ENCODE results near the gene TRPM5.

Gene TRPM5

DNA sequence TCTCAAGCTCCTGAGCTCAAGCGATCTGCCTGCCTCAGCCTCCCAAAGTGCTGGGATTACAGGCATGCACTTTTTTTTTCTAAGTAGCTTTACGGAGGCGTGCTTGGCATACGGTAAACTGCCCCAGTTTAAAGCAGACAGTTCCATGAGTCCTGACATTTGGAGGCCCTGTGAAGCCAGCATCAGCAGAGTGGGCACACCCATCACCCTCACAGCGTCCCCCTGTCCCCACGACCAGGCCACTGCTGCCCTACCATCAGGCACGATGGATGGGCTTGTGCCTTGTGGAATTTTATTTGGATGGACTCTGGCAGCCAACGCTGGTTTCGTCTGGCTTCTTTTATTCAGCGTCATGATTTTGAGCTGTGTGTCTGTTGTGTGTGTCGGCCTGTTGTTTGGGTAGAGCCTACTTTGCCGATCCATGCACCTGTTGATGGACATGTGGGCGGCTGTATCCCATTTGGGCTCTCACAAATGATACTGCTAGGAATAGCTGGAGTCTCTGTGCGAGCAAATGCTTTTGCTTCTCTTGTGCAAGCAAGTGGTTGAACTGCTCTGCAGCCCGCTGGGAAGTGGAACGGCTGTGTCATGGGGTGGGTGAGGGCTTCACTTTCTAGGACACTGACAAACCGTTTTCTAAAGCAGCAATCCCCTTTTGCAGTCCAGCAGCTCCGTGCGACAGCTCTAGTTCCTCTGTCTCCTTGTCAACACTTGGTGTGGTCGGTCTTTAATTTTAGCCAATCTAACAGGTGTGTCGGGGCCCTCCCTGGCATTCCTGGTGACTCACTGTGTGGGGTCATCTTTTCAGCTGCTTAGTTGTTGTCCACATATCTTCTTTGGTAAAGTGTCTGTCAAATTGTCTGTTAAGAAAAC, 24.3 kb upstream of the TRPM5 start:
- FAIRE-seq (no peak), DNase-seq (ENCODE audit: insufficient read length, low spot score) (no peak)
- TF ChIP-seq, protein P1, sequence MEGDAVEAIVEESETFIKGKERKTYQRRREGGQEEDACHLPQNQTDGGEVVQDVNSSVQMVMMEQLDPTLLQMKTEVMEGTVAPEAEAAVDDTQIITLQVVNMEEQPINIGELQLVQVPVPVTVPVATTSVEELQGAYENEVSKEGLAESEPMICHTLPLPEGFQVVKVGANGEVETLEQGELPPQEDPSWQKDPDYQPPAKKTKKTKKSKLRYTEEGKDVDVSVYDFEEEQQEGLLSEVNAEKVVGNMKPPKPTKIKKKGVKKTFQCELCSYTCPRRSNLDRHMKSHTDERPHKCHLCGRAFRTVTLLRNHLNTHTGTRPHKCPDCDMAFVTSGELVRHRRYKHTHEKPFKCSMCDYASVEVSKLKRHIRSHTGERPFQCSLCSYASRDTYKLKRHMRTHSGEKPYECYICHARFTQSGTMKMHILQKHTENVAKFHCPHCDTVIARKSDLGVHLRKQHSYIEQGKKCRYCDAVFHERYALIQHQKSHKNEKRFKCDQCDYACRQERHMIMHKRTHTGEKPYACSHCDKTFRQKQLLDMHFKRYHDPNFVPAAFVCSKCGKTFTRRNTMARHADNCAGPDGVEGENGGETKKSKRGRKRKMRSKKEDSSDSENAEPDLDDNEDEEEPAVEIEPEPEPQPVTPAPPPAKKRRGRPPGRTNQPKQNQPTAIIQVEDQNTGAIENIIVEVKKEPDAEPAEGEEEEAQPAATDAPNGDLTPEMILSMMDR (IDR thresholded peaks at IDR 0.05; ENCODE audit: insufficient read depth, missing control alignments): no peak

DNA sequence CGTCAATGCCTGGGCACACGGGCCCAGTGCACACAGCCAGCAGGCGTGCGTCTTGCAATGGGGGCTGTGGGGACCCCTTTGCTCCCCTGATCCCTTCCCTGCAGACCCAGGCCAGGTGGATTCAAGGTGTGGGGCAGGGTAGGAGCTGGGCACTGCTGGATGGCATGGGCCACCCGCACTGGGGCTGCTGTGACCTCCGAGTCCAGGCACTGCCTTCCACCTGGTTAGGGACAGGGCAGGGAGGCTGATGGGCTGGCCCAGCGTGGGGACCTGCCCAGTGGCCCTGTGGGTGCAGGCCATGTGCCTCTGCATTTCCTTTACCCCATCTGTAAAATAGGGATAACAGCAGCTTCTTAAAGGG, 23.4 kb upstream of the TRPM5 start:
- TF ChIP-seq, protein P1 (IDR thresholded peaks at IDR 0.05; ENCODE audit: insufficient read depth, missing control alignments): no peak
- FAIRE-seq (no peak), DNase-seq (ENCODE audit: insufficient read length, low spot score) (no peak)

DNA sequence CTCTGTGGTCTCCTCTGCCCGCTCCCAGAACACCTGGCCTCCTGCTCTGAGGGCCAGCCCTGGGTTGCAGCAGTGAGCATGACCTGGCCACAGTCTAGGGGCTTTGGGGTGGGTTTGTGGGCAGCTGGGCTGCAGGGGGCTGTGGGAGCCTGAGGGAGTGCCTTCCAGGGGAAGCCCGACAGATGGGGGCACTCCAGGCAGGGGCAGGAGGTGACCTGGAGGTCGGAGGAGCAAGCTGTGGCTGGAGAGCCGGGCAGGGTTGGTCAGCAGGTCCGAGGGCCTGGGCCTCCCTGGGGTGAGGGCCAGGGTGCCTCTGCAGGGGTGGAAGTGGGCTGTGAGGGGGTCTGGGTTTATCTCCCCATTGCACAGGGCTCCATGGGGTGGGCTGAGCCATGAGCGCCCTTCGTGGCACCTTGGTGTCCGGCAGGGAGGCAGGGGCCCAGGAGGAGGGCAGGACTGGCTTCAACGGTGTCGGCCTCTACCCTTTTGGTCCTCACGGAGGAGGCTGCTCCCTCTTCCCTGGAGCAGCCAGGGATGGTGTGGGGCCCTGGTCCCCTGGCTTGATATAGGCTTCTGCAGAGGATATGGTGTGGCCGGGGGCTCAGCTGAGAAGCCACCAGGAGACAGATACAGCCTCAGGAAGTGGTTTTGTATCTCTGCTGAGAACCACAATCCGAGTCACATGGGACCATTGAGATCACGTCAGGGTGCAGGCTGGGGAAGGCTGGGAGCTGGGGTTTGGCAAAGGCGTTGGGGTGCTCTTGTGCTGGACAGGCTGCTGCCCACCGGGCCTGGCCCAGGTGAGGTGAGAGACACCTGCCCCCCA, 22.8 kb upstream of the TRPM5 start:
- DNase-seq (ENCODE audit: insufficient read length, low spot score) (no peak), FAIRE-seq (no peak)
- TF ChIP-seq, protein P1 (IDR thresholded peaks at IDR 0.05; ENCODE audit: insufficient read depth, missing control alignments): no peak

DNA sequence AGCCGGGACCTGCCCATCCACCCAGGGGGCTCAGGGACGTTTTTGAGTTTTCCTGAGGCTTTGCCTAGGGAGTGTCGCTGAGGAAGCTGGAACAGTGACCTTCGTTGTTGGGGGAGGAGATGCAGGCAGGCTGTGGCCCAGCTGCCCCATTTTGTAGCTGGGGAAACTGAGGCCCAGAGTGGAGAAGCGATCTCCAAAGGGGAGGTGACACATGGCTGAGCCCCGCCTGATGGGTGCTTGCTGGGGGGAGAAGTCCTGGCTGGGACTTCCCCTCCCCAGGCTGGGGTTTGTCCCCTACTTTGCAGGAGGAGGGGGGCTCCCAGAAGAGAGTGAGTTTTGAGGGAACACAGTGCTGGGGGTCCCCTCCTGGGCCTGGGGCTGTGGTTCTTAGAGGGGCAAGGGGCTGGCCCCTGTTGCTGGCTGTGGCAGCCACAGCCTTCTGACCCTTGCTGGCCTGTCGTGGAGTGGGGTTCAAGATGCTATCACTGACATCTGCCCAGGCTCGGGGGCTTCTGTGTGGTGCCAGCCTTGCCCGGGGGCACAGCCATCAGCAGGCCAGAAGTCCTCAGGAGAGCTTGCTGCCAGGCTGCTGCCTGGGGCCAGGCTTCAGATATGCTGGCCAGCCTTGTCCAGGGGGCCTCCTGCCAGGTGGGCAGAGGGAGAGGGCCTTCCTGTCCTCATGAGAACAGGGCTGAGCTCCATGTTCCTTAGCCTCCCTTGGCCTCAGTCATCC, 21.9 kb upstream of the TRPM5 start:
- DNase-seq (ENCODE audit: insufficient read length, low spot score) (no peak), FAIRE-seq (no peak)
- TF ChIP-seq, protein P1 (IDR thresholded peaks at IDR 0.05; ENCODE audit: insufficient read depth, missing control alignments): no peak

DNA sequence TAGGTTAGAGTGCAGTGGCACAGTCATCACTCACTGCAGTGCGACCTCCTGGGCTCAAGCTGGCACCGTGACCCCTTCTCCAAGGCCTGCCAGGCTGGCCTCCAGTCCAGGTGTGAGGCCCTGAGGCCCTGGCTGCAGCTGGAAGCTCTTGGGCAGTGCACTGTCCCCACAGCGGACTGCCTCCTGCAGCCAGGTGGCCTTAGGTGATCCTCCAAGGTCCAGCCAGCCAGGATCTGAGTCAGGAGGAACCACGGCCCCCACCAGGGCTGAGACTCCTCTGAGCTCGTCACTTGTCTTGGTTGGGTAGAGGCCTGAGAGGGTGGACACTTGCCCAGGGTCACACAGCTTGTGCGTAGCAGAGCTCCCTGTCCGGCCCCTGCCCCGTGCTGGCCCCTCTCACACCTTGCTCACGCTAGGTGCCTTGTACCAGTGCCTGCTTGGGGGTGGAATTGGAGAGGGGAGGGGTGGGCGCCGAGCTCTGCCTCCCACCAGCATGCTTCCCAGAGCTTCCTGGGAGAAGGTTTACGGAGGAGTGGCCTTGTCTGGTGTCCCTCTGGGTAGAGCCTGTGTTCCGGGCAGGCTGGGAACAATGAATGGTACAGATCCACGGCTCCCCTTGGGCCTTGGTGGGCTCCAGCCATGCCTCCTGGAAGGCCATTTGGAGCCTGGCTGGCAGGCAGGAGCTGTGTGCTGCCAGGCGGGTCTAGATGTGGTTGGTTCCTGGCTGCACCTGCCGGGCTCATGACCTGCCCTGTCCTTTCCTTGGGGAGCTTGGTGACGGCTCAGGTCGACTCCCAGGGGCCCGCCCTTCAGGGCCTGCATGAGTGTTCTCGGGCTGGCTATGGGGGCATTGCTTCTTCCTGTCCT, 21.1 kb upstream of the TRPM5 start:
- DNase-seq (ENCODE audit: insufficient read length, low spot score) (no peak), FAIRE-seq (no peak)
- TF ChIP-seq, protein P1 (IDR thresholded peaks at IDR 0.05; ENCODE audit: insufficient read depth, missing control alignments): no peak

DNA sequence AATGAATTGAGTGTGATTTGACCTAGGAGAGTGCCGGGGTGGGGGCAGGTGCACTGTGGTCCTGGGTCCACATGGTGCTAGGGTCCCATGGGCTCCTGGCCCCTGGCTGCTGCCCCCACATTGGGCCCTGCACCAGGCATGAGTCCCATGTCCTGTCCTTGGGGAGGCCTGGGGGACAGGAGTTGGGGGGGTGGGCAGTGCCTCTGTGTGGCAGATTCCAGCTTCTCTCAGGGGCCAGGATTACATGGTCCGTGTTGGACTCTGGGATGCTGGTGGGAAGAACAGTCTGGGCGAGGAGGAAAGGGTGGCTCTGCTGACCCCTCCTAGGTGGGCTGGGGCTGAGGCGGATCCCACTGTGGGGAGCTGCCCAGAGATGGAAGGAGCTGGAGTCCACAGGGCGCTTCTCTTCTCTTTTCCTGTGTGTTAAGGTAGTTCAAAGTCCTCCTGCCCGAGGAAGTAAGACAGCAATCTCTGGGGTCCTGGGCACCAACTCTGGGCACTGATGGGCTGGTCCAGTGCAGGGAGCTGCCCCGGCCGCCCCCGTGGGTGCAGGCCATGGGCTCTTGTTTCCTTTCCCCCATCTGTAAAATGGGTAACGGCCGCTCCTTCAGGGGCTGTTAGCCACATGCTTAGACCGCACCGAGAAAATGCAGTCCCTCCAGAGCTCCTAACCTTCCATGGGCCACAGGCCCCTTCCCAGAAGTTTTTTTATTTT, 20.3 kb upstream of the TRPM5 start:
- no peak for DNase-seq (ENCODE audit: insufficient read length, low spot score)
- TF ChIP-seq, protein P1 (IDR thresholded peaks at IDR 0.05; ENCODE audit: insufficient read depth, missing control alignments): no peak
- no peak for FAIRE-seq
